ENCODE data around the gene GRIK4. TPM values are rescaled to one million over a fixed set of nuclear protein-coding genes. Genes with fewer than 3 reads are reported as not detected.

The GRIK4 gene
- total RNA-seq, 4 donors from 2014 or later, result under 0.01 to 0.69 (median 0.25) TPM

- Histone ChIP-seq H3K9me3 (no peaks in the 10 kb centered on the region), H3K27ac (no peak overlapping the region), H3K27me3 (peaks cover 60% of the 10 kb centered on the region), H3K36me3 (no peaks in the 10 kb centered on the region), H3K4me3 (no peak overlapping the region), H3K4me1 (peaks cover 0 to 8% (median 0%) of the 10 kb centered on the region in 3 donors)
- ATAC-seq, result no peak
- TF ChIP-seq CTCF (IDR thresholded peaks at IDR 0.05) (no peak), POLR2AphosphoS5 (IDR thresholded peaks at IDR 0.05) (no peak), EP300 (IDR thresholded peaks at IDR 0.05) (no peak), POLR2A (IDR thresholded peaks at IDR 0.05) (no peak)
- 86 to 90% methylated on average over 6 to 8 of the region's 16 CpGs for WGBS, 2 donors (ENCODE audit: low coverage in 1 of 2)
Observed at GRCh38 chr11:120525261-120526171, 14.0 kb downstream of the GRIK4 start.

- peaks cover 0 to 8% (median 0%) of the 10 kb centered on the region in 3 donors for H3K4me1 ChIP-seq
- no peak overlapping the region for H3K27ac ChIP-seq
- TF ChIP-seq POLR2A (IDR thresholded peaks at IDR 0.05), result no peak
- TF ChIP-seq EP300 (IDR thresholded peaks at IDR 0.05), result no peak
- no peak for TF ChIP-seq POLR2AphosphoS5 (IDR thresholded peaks at IDR 0.05)
- no peaks in the 10 kb centered on the region for H3K36me3 ChIP-seq
- H3K27me3 ChIP-seq, result peaks cover 65% of the 10 kb centered on the region
- 83 to 91% methylated on average over 2 to 9 of the region's 10 CpGs for WGBS, 2 donors (ENCODE audit: low coverage in 1 of 2)
- H3K9me3 ChIP-seq, result no peaks in the 10 kb centered on the region
- ATAC-seq, result no peak
- no peak overlapping the region for H3K4me3 ChIP-seq
Observed at GRCh38 chr11:120526241-120526640, 14.7 kb downstream of the GRIK4 start.

GRCh38 chr11:120527111-120527761 lies 15.7 kb downstream of the GRIK4 start:
- WGBS, 2 donors (ENCODE audit: low coverage in 1 of 2), result 18% methylated on average over 4 of the region's 16 CpGs; no CpG with 5 or more reads in 1 of the 2 donors
- peak; percentile 57 for ATAC-seq
- H3K4me3 ChIP-seq, result no peak overlapping the region
- no peaks in the 10 kb centered on the region for H3K36me3 ChIP-seq
- H3K27me3 ChIP-seq, result peaks cover 75% of the 10 kb centered on the region
- no peaks in the 10 kb centered on the region for H3K9me3 ChIP-seq
- no peak overlapping the region for H3K27ac ChIP-seq
- peaks cover 0 to 8% (median 0%) of the 10 kb centered on the region in 3 donors for H3K4me1 ChIP-seq
- TF ChIP-seq POLR2AphosphoS5 (IDR thresholded peaks at IDR 0.05) (no peak), CTCF (IDR thresholded peaks at IDR 0.05) (no peak), POLR2A (IDR thresholded peaks at IDR 0.05) (no peak), EP300 (IDR thresholded peaks at IDR 0.05) (no peak)

- Histone ChIP-seq H3K27me3 (peaks cover 76% of the 10 kb centered on the region), H3K9me3 (no peaks in the 10 kb centered on the region)
Observed at GRCh38 chr11:120528749-120529148, 17.2 kb downstream of the GRIK4 start.

More at GRCh38 chr11:120528749-120529148, 17.2 kb downstream of the GRIK4 start:
- 77 to 100% methylated on average over 1 to 4 of the region's 4 CpGs for WGBS, 2 donors (ENCODE audit: low coverage in 1 of 2)
- H3K36me3 ChIP-seq, result no peaks in the 10 kb centered on the region
- H3K4me3 ChIP-seq, result no peak overlapping the region
- H3K4me1 ChIP-seq, result peaks cover 0 to 13% (median 0%) of the 10 kb centered on the region in 3 donors
- ATAC-seq, result no peak
- TF ChIP-seq POLR2AphosphoS5 (IDR thresholded peaks at IDR 0.05) (no peak), POLR2A (IDR thresholded peaks at IDR 0.05) (no peak), CTCF (IDR thresholded peaks at IDR 0.05) (no peak), EP300 (IDR thresholded peaks at IDR 0.05) (no peak)
- no peak overlapping the region for H3K27ac ChIP-seq
